IMR-90 (cell line): ENCODE data around the gene PIAS4. TPM values are rescaled to one million over a fixed set of nuclear protein-coding genes. Genes with fewer than 3 reads are reported as not detected.

Source experiments
- ATAC-seq: fragments of 200-7000 bp; cut with Tn5 transposase; 2 replicates; pipeline ENCODE4 v1.9.1; 2020; ENCODE audit warnings: low read depth, mild to moderate bottlenecking, moderate library complexity
- BruUV-seq: library from RNA; stranded (reverse); fragments of 400-500 nt; replicated peaks from 2 replicates; lab custom pipeline; 2021; lab: Mats Ljungman, UMichigan
- CTCF ChIA-PET: fragments of 300-600 bp; formaldehyde crosslinking; extraction: SDS; loops from one replicate; lab custom pipeline; 2021; ENCODE audit warnings: antibody characterized with exemption; lab: Yijun Ruan, JAX
- POLR2A ChIA-PET: fragments of 300-600 bp; sonication (Branson Sonifier 250); formaldehyde crosslinking; loops from one replicate; lab custom pipeline; 2022; ENCODE audit warnings: antibody characterized with exemption; ENCODE audit not compliant: unreplicated experiment; lab: Charles Lee
- DNase-seq: peaks from one replicate; pipeline ENCODE4 v3.0.0; 2013
- H2AFZ ChIP-seq: replicated peaks from 2 replicates; pipeline ENCODE3; 2013; ENCODE audit warnings: low read length, mild to moderate bottlenecking; ENCODE audit not compliant: poor library complexity
- H2AK5ac ChIP-seq: 2 replicates; pipeline ENCODE4 v1.6.1; 2013; ENCODE audit warnings: low read depth, low read length, inconsistent platforms
- H2AK9ac ChIP-seq: replicated peaks from 2 replicates; pipeline ENCODE3; 2013; ENCODE audit warnings: mild to moderate bottlenecking, low read depth, low read length, moderate library complexity; ENCODE audit not compliant: poor library complexity
- H2BK120ac ChIP-seq: 2 replicates; pipeline ENCODE4 v1.6.1; 2013; ENCODE audit warnings: low read depth, low read length, inconsistent platforms
- H2BK15ac ChIP-seq: 3 replicates; pipeline ENCODE4 v1.6.1; 2013; ENCODE audit warnings: low read depth, low read length, inconsistent platforms
- H2BK20ac ChIP-seq: 2 replicates; pipeline ENCODE4 v1.6.1; 2013; ENCODE audit warnings: low read depth, mild to moderate bottlenecking, inconsistent platforms, low read length, moderate library complexity
- H2BK5ac ChIP-seq: 2 replicates; pipeline ENCODE4 v1.6.1; 2013; ENCODE audit warnings: mild to moderate bottlenecking, low read depth, low read length, inconsistent platforms; ENCODE audit not compliant: poor library complexity, severe bottlenecking
- H3K14ac ChIP-seq: replicated peaks from 2 replicates; pipeline ENCODE4 v1.6.1; 2013; ENCODE audit warnings: low read depth, low read length, inconsistent platforms
- H3K18ac ChIP-seq: 2 replicates; pipeline ENCODE4 v1.6.1; 2013; ENCODE audit warnings: low read depth, low read length, control low read depth
- H3K23ac ChIP-seq: 2 replicates; pipeline ENCODE4 v1.6.1; 2013; ENCODE audit warnings: low read depth, low read length, inconsistent platforms
- H3K27ac ChIP-seq: 2 replicates; pipeline ENCODE4 v1.5.1; 2013; ENCODE audit warnings: mild to moderate bottlenecking, control low read depth, low read length; ENCODE audit not compliant: insufficient read depth
- H3K27me3 ChIP-seq: 2 replicates; pipeline ENCODE4 v1.6.1; 2013; ENCODE audit warnings: low read length; ENCODE audit not compliant: control insufficient read depth, insufficient read depth
- H3K36me3 ChIP-seq: 2 replicates; pipeline ENCODE4 v1.6.1; 2013; ENCODE audit warnings: low read length, mixed read lengths; ENCODE audit not compliant: control insufficient read depth, insufficient read depth
- H3K4ac ChIP-seq: 2 replicates; pipeline ENCODE4 v1.6.1; 2013; ENCODE audit warnings: low read depth, low read length, inconsistent platforms
- H3K4me1 ChIP-seq: 2 replicates; pipeline ENCODE4 v1.6.1; 2013; ENCODE audit warnings: low read length, mixed read lengths; ENCODE audit not compliant: control insufficient read depth, insufficient read depth
- H3K4me2 ChIP-seq: 2 replicates; pipeline ENCODE4 v1.6.1; 2013; ENCODE audit warnings: low read depth, mild to moderate bottlenecking, control low read depth, low read length, moderate library complexity
- H3K4me3 ChIP-seq: 2 replicates; pipeline ENCODE4 v1.5.1; 2013; ENCODE audit warnings: low read depth, mild to moderate bottlenecking, control low read depth, low read length, moderate library complexity; ENCODE audit not compliant: insufficient read depth
- H3K56ac ChIP-seq: 2 replicates; pipeline ENCODE4 v1.6.1; 2013; ENCODE audit warnings: low read length, inconsistent platforms; ENCODE audit not compliant: insufficient read depth; ENCODE audit errors: extremely low read depth
- H3K79me1 ChIP-seq, 2 experiments: 2 replicates each; pipeline ENCODE4 v1.6.1; 2013; ENCODE audit warnings: low read length in 2 of 2, inconsistent platforms in 1 of 2, low read depth in 1 of 2
- H3K9ac ChIP-seq: 2 replicates; pipeline ENCODE4 v1.6.1; 2013; ENCODE audit warnings: low read depth, low read length, control low read depth
- H3K9me1 ChIP-seq: 2 replicates; pipeline ENCODE4 v1.6.1; 2013; ENCODE audit warnings: low read length, inconsistent platforms; ENCODE audit not compliant: insufficient read depth
- H3K9me3 ChIP-seq: 2 replicates; pipeline ENCODE4 v1.6.1; 2013; ENCODE audit warnings: low read length; ENCODE audit not compliant: control insufficient read depth, insufficient read depth
- H4K20me1 ChIP-seq: 2 replicates; pipeline ENCODE4 v1.6.1; 2013; ENCODE audit warnings: low read length, inconsistent platforms; ENCODE audit not compliant: insufficient read depth
- H4K5ac ChIP-seq: 2 replicates; pipeline ENCODE4 v1.6.1; 2013; ENCODE audit warnings: mild to moderate bottlenecking, low read depth, low read length, control low read depth
- H4K8ac ChIP-seq, 2 experiments: 2 replicates each; pipeline ENCODE4 v1.6.1; 2013; ENCODE audit warnings: low read depth in 2 of 2, low read length in 2 of 2, control low read depth in 1 of 2, inconsistent platforms in 1 of 2
- H4K91ac ChIP-seq: 2 replicates; pipeline ENCODE4 v1.6.1; 2013; ENCODE audit warnings: low read depth, low read length, inconsistent platforms; ENCODE audit not compliant: insufficient read depth
- CHD1 ChIP-seq: IDR thresholded peaks from 2 replicates; pipeline ENCODE4 v1.6.1; 2012; ENCODE audit warnings: low read depth, low read length, improper control_type of control experiment
- MAFK ChIP-seq: IDR thresholded peaks from 2 replicates; pipeline ENCODE4 v1.6.1; 2012; ENCODE audit warnings: low read depth, low read length, improper control_type of control experiment
- MAZ ChIP-seq: IDR thresholded peaks from 2 replicates; pipeline ENCODE4 v1.6.1; 2012; ENCODE audit warnings: low read depth, mild to moderate bottlenecking, low read length, improper control_type of control experiment, moderate library complexity, borderline replicate concordance
- NFE2L2 ChIP-seq: fragments of 150-350 bp; IDR thresholded peaks from 2 replicates; pipeline ENCODE4 v1.6.1; 2016; ENCODE audit warnings: low read depth, mild to moderate bottlenecking, low read length
- RCOR1 ChIP-seq: IDR thresholded peaks from 2 replicates; pipeline ENCODE4 v1.6.1; 2012; ENCODE audit warnings: mild to moderate bottlenecking, low read length, improper control_type of control experiment; ENCODE audit not compliant: insufficient replicate concordance
- SMC3 ChIP-seq: fragments of 150-350 bp; IDR thresholded peaks from 2 replicates; pipeline ENCODE4 v1.6.1; 2016; ENCODE audit warnings: low read depth, mild to moderate bottlenecking, antibody characterized with exemption, low read length, moderate library complexity
- WGBS, 2 experiments: methylation state at CpG; one replicate each; pipeline versions ENCODE4 v1.1.5 to v1.1.7; 2013; ENCODE audit warnings: missing lambda C conversion rate in 2 of 2; ENCODE audit not compliant: insufficient read length in 1 of 2; ENCODE audit errors: extremely low coverage in 2 of 2; 5-methylcytosine and 5-hydroxymethylcytosine counted together
- dilution Hi-C: fragments of 300-500 bp; cut with HindIII; formaldehyde crosslinking; loops from one replicate; pipeline ENCODE4 v1.14.3; 2018; ENCODE audit warnings: low sequenced_read_pairs; ENCODE audit not compliant: unreplicated experiment
- in situ Hi-C: fragments of 300-500 bp; cut with MboI; formaldehyde crosslinking; loops from 3 replicates; pipeline ENCODE4 v1.14.3; 2019; ENCODE audit warnings: low sequenced_read_pairs, inconsistent platforms, mixed read lengths
- intact Hi-C: fragments of 100-400 bp; cut with micrococcal nuclease; formaldehyde crosslinking; loops from 2 replicates; pipeline ENCODE4 v1.10.0; 2022
- polyA plus RNA-seq, 3 experiments: library from polyadenylated mRNA; depleted of rRNA; stranded (reverse); fragments of >200 nt; gene quantifications; 2 replicates each; pipeline ENCODE4 v1.2.3, GENCODE V29; 2012; ENCODE audit warnings: low replicate concordance in 1 of 3
- total RNA-seq: library from RNA; depleted of rRNA; stranded (reverse); fragments of >200 nt; gene quantifications from 2 replicates; pipeline ENCODE4 v1.2.3, GENCODE V29; 2012
- TF ChIP-seq, protein P1 (sequence below): conservative IDR thresholded peaks from 2 replicates; pipeline ENCODE4 v1.5.1; 2012; ENCODE audit warnings: mild to moderate bottlenecking, low read depth, low read length, improper control_type of control experiment

The PIAS4 gene
- total and polyA plus RNA-seq, 2 of the 4 experiments (the other 2 are of a cell fraction): 12.1 to 13.6 TPM

DNA sequence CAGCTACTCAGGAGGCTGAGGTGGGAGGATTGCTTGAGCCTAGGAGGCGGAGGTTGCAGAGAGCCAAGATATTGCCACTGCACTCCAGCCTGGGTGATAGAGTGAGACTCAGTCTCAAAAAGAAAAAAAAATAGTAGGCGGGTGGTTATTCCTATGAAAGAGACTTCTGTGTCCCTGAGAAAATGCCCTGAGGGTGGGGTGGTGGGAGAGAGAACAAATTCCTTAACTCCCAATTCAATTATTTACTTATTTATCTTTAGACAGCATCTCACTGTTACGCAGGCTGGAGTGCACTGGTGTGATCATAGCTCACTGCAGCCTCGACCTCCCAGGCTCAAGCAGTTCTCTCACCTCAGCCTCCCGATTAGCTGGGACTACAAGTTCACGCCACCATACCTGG, 11.9 kb upstream of the PIAS4 start:
- H3K4ac ChIP-seq: no peak overlapping the region
- CTCF ChIA-PET: interaction anchor here (0.6 kb wide), 1 partner anchor 20 kb away, joined by 3 read pairs; no protein-coding TSS in a partner anchor
- no peak overlapping the region for H4K91ac ChIP-seq
- H3K9ac ChIP-seq: no peak overlapping the region
- dilution Hi-C loops (no loop called here), intact Hi-C loops (no loop called here), in situ Hi-C loops (no loop called here)
- no peak overlapping the region for H2BK20ac ChIP-seq
- no peaks in the 10 kb centered on the region for H4K20me1 ChIP-seq
- no peak overlapping the region for H3K27ac ChIP-seq
- no peak overlapping the region for H2BK5ac ChIP-seq
- no peak overlapping the region for H3K4me2 ChIP-seq
- H3K14ac ChIP-seq: no peak overlapping the region
- no peaks in the 10 kb centered on the region for H3K9me3 ChIP-seq
- no peak overlapping the region for H4K5ac ChIP-seq
- no peak overlapping the region for H2AK5ac ChIP-seq
- no peaks in the 10 kb centered on the region for H3K27me3 ChIP-seq
- POLR2A ChIA-PET: no interaction called here
- WGBS, 2 experiments: no CpG with 5 or more reads among the region's 6 CpGs
- no peaks in the 10 kb centered on the region for H3K79me1 ChIP-seq
- no peak overlapping the region for H3K4me3 ChIP-seq
- no peaks in the 10 kb centered on the region for H3K9me1 ChIP-seq
- DNase-seq (no peak), ATAC-seq (no peak)
- no peak overlapping the region for H2AFZ ChIP-seq
- H3K23ac ChIP-seq: no peak overlapping the region
- H2BK120ac ChIP-seq: no peak overlapping the region
- no TSS peak for BruUV-seq
- no peak overlapping the region for H3K56ac ChIP-seq
- no peaks in the 10 kb centered on the region for H3K36me3 ChIP-seq
- H2AK9ac ChIP-seq: no peak overlapping the region
- no peak overlapping the region for H4K8ac ChIP-seq
- 0 out of 2 replicates have a peak, but pooled peaks cover 1% of the 10 kb centered on the region for H3K4me1 ChIP-seq
- no peak overlapping the region for H3K18ac ChIP-seq
- H2BK15ac ChIP-seq: no peak overlapping the region
- TF ChIP-seq NFE2L2: no peak
- TF ChIP-seq, protein P1, sequence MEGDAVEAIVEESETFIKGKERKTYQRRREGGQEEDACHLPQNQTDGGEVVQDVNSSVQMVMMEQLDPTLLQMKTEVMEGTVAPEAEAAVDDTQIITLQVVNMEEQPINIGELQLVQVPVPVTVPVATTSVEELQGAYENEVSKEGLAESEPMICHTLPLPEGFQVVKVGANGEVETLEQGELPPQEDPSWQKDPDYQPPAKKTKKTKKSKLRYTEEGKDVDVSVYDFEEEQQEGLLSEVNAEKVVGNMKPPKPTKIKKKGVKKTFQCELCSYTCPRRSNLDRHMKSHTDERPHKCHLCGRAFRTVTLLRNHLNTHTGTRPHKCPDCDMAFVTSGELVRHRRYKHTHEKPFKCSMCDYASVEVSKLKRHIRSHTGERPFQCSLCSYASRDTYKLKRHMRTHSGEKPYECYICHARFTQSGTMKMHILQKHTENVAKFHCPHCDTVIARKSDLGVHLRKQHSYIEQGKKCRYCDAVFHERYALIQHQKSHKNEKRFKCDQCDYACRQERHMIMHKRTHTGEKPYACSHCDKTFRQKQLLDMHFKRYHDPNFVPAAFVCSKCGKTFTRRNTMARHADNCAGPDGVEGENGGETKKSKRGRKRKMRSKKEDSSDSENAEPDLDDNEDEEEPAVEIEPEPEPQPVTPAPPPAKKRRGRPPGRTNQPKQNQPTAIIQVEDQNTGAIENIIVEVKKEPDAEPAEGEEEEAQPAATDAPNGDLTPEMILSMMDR: no peak
- no peak for TF ChIP-seq MAFK
- TF ChIP-seq CHD1: no peak
- TF ChIP-seq MAZ: no peak
- TF ChIP-seq SMC3: no peak
- no peak for TF ChIP-seq RCOR1
